OCI-LY1 (cell line): ENCODE measurements around the gene SRD5A1.

Experiments used
- CTCF ChIP-seq: fragments of 200-600 bp; sonication (generic), shearing (Covaris generic); IDR thresholded peaks from 2 replicates; pipeline ENCODE4 v1.5.1; 2017; ENCODE audit warnings: mild to moderate bottlenecking, antibody characterized with exemption, low read length, moderate library complexity, mixed read lengths
- EZH2 ChIP-seq: fragments of 200-600 bp; sonication (generic), shearing (Covaris generic); IDR thresholded peaks from 2 replicates; pipeline ENCODE4 v1.8.0; 2017; ENCODE audit warnings: borderline replicate concordance, mixed run types, mild to moderate bottlenecking, antibody characterized with exemption, low read length, moderate library complexity, mixed read lengths

- TF ChIP-seq CTCF (no peak), EZH2 (no peak)
Observed at GRCh38 chr5:6680922-6681321, 47.7 kb downstream of the SRD5A1 start.
